ENCODE measurements around the gene CLGN. TPM values are rescaled to one million over a fixed set of nuclear protein-coding genes. Genes with fewer than 3 reads are reported as not detected.
"Not testable (repeated sequence)": the region's sequence is repeated elsewhere in the genome, so short reads cannot be mapped to it uniquely, and the experiment has no call there.

CLGN gene
- polyA plus RNA-seq, 3 donors, result 0.04 to 0.54 (median 0.10) TPM

- no peaks in the 10 kb centered on the region for H3K79me2 ChIP-seq (ENCODE audit: insufficient read depth, low read length)
- peaks cover 4 to 10% (median 6%) of the 10 kb centered on the region in 3 donors for H3K27me3 Mint-ChIP-seq (ENCODE audit: low read depth in 3 of 3)
Measured at GRCh38 chr4:140426610-140427105, 790 bp downstream of the CLGN start.

GRCh38 chr4:140423106-140423505, 4.3 kb downstream of the CLGN start:
- Histone ChIP-seq H3K36me3 (replicated peaks in 1 of 2; ENCODE audit: control insufficient read depth in 1 of 2, insufficient read depth in 2 of 2, low read length in 2 of 2) (no peaks in the 10 kb centered on the region), H3K79me2 (ENCODE audit: insufficient read depth, low read length) (no peaks in the 10 kb centered on the region), H3K4me1 (ENCODE audit: control insufficient read depth in 1 of 2, insufficient read depth in 2 of 2, low read length in 2 of 2) (peaks cover 10 to 13% of the 10 kb centered on the region in 2 donors), H3K27ac (ENCODE audit: low read depth in 1 of 2, low read length in 2 of 2) (no peak overlapping the region), H2AFZ (ENCODE audit: insufficient read depth, low read depth, low read length, poor library complexity, severe bottlenecking) (no peak overlapping the region), H3K4me3 (replicated peaks in 1 of 3; ENCODE audit: low read depth in 2 of 3, low read length in 3 of 3) (no peak overlapping the region), H4K20me1 (ENCODE audit: insufficient read depth, low read length) (no peaks in the 10 kb centered on the region), H3K4me2 (replicated peaks; ENCODE audit: extremely low read depth, low read length, poor library complexity, severe bottlenecking) (no peak overlapping the region), H3K9ac (ENCODE audit: insufficient read depth, low read length, poor library complexity, severe bottlenecking) (no peak overlapping the region), H3K9me3 (replicated peaks in 1 of 2; ENCODE audit: control insufficient read depth in 1 of 2, insufficient read depth in 1 of 2, low read length in 2 of 2) (no peaks in the 10 kb centered on the region), H3K27me3 (ENCODE audit: control insufficient read depth in 2 of 2, insufficient read depth in 2 of 2, low read length in 2 of 2) (peaks cover 0 to 4% of the 10 kb centered on the region in 2 donors)
- no peak for TF ChIP-seq CTCF (IDR thresholded peaks at IDR 0.05)
- no peak overlapping the region for H3K4me3 Mint-ChIP-seq
- no peak for DNase-seq
- no peaks in the 10 kb centered on the region for H3K9me3 Mint-ChIP-seq
- H3K36me3 Mint-ChIP-seq, result no peaks in the 10 kb centered on the region
- H3K27me3 Mint-ChIP-seq (ENCODE audit: low read depth in 3 of 3), result peaks cover 2 to 10% (median 6%) of the 10 kb centered on the region in 3 donors
- intact Hi-C loops (cut with micrococcal nuclease), result no loop called here
- H3K27ac Mint-ChIP-seq, result no peak overlapping the region
- H3K4me1 Mint-ChIP-seq, result peaks cover 13% of the 10 kb centered on the region

More at GRCh38 chr4:140426610-140427105, 790 bp downstream of the CLGN start:
- DNase-seq, result no peak
- intact Hi-C loops (cut with micrococcal nuclease), result no loop called here
- no peaks in the 10 kb centered on the region for H3K36me3 Mint-ChIP-seq
- H3K4me1 ChIP-seq (ENCODE audit: control insufficient read depth in 1 of 2, insufficient read depth in 2 of 2, low read length in 2 of 2), result peaks cover 10 to 14% of the 10 kb centered on the region in 2 donors
- peak overlapping the region; percentile 49 to 86 (median 61) for H3K4me3 ChIP-seq (replicated peaks in 1 of 3; ENCODE audit: low read depth in 2 of 3, low read length in 3 of 3)
- H3K9ac ChIP-seq (ENCODE audit: insufficient read depth, low read length, poor library complexity, severe bottlenecking), result peak overlapping the region; percentile 47
- H3K4me2 ChIP-seq (replicated peaks; ENCODE audit: extremely low read depth, low read length, poor library complexity, severe bottlenecking), result peak overlapping the region; percentile 96
- no peaks in the 10 kb centered on the region for H3K9me3 Mint-ChIP-seq
- no peak overlapping the region for H3K27ac Mint-ChIP-seq
- no peaks in the 10 kb centered on the region for H3K36me3 ChIP-seq (replicated peaks in 1 of 2; ENCODE audit: control insufficient read depth in 1 of 2, insufficient read depth in 2 of 2, low read length in 2 of 2)
- TF ChIP-seq CTCF (IDR thresholded peaks at IDR 0.05), result no peak
- H3K27ac ChIP-seq (ENCODE audit: low read depth in 1 of 2, low read length in 2 of 2), result no peak overlapping the region
- H3K4me1 Mint-ChIP-seq, result peaks cover 13% of the 10 kb centered on the region
- peak overlapping the region; percentile 88 to 93 for H3K4me3 Mint-ChIP-seq
- no peaks in the 10 kb centered on the region for H3K9me3 ChIP-seq (replicated peaks in 1 of 2; ENCODE audit: control insufficient read depth in 1 of 2, insufficient read depth in 1 of 2, low read length in 2 of 2)
- no peaks in the 10 kb centered on the region for H4K20me1 ChIP-seq (ENCODE audit: insufficient read depth, low read length)
- WGBS (ENCODE audit: insufficient coverage), result 2% methylated on average over 21 of the region's 23 CpGs
- peak overlapping the region; percentile 93 for H2AFZ ChIP-seq (ENCODE audit: insufficient read depth, low read depth, low read length, poor library complexity, severe bottlenecking)
- H3K27me3 ChIP-seq (ENCODE audit: control insufficient read depth in 2 of 2, insufficient read depth in 2 of 2, low read length in 2 of 2), result peaks cover 0 to 4% of the 10 kb centered on the region in 2 donors

GRCh38 chr4:140413130-140413969, 14.1 kb downstream of the CLGN start:
- H3K4me2 ChIP-seq (replicated peaks; ENCODE audit: extremely low read depth, low read length, poor library complexity, severe bottlenecking); H3K27me3 ChIP-seq (ENCODE audit: control insufficient read depth in 2 of 2, insufficient read depth in 2 of 2, low read length in 2 of 2); H3K27me3 Mint-ChIP-seq (ENCODE audit: low read depth in 3 of 3); H3K79me2 ChIP-seq (ENCODE audit: insufficient read depth, low read length); H3K36me3 Mint-ChIP-seq; DNase-seq; H3K9me3 Mint-ChIP-seq; H3K27ac ChIP-seq (ENCODE audit: low read depth in 1 of 2, low read length in 2 of 2); H3K27ac Mint-ChIP-seq; H3K4me1 ChIP-seq (ENCODE audit: control insufficient read depth in 1 of 2, insufficient read depth in 2 of 2, low read length in 2 of 2); H2AFZ ChIP-seq (ENCODE audit: insufficient read depth, low read depth, low read length, poor library complexity, severe bottlenecking); H3K4me3 ChIP-seq (replicated peaks in 1 of 3; ENCODE audit: low read depth in 2 of 3, low read length in 3 of 3); H3K36me3 ChIP-seq (replicated peaks in 1 of 2; ENCODE audit: control insufficient read depth in 1 of 2, insufficient read depth in 2 of 2, low read length in 2 of 2); H3K4me3 Mint-ChIP-seq; H3K9me3 ChIP-seq (replicated peaks in 1 of 2; ENCODE audit: control insufficient read depth in 1 of 2, insufficient read depth in 1 of 2, low read length in 2 of 2); H3K4me1 Mint-ChIP-seq; H3K9ac ChIP-seq (ENCODE audit: insufficient read depth, low read length, poor library complexity, severe bottlenecking); H4K20me1 ChIP-seq (ENCODE audit: insufficient read depth, low read length); intact Hi-C loops (cut with micrococcal nuclease): not testable (repeated sequence)
- WGBS (ENCODE audit: insufficient coverage), result 96% methylated on average over 14 of the region's 32 CpGs
